H9 (cell line): ENCODE data around the gene KHNYN. TPM values are rescaled to one million over a fixed set of nuclear protein-coding genes. Genes with fewer than 3 reads are reported as not detected.

ENCODE experiments used
- DNase-seq: peaks from one replicate; pipeline ENCODE4 v3.0.0-alpha.2; 2017
- H2AFZ ChIP-seq: one replicate; pipeline ENCODE4 v1.6.1; 2013; ENCODE audit warnings: mild to moderate bottlenecking, low read length, control low read depth, moderate library complexity
- H2AK5ac ChIP-seq: 2 replicates; pipeline ENCODE4 v1.6.1; 2013; ENCODE audit warnings: low read length, control low read depth, mixed read lengths; ENCODE audit not compliant: insufficient read length
- H2BK120ac ChIP-seq: one replicate; pipeline ENCODE4 v1.6.1; 2013; ENCODE audit warnings: low read depth, mild to moderate bottlenecking, low read length, control low read depth, inconsistent platforms; ENCODE audit not compliant: poor library complexity, severe bottlenecking
- H2BK12ac ChIP-seq: 2 replicates; pipeline ENCODE4 v1.6.1; 2013; ENCODE audit warnings: low read length, control low read depth, mixed read lengths, low read depth; ENCODE audit not compliant: insufficient read length
- H2BK15ac ChIP-seq: 2 replicates; pipeline ENCODE4 v1.6.1; 2013; ENCODE audit warnings: low read depth, low read length, control low read depth
- H2BK20ac ChIP-seq: one replicate; pipeline ENCODE4 v1.6.1; 2013; ENCODE audit warnings: low read depth, mild to moderate bottlenecking, low read length, control low read depth, inconsistent platforms; ENCODE audit not compliant: poor library complexity, severe bottlenecking
- H2BK5ac ChIP-seq: 2 replicates; pipeline ENCODE4 v1.6.1; 2013; ENCODE audit warnings: low read length, control low read depth, mixed read lengths; ENCODE audit not compliant: insufficient read length
- H3K14ac ChIP-seq: 2 replicates; pipeline ENCODE4 v1.6.1; 2013; ENCODE audit warnings: low read length, control low read depth; ENCODE audit not compliant: insufficient read depth
- H3K18ac ChIP-seq: 2 replicates; pipeline ENCODE4 v1.6.1; 2013; ENCODE audit warnings: low read depth, mild to moderate bottlenecking, mixed read lengths, low read length, control low read depth; ENCODE audit not compliant: insufficient read length
- H3K23ac ChIP-seq: 2 replicates; pipeline ENCODE4 v1.6.1; 2013; ENCODE audit warnings: low read length, control low read depth, mixed read lengths, low read depth; ENCODE audit not compliant: insufficient read length
- H3K23me2 ChIP-seq: 2 replicates; pipeline ENCODE4 v1.6.1; 2013; ENCODE audit warnings: low read depth, mild to moderate bottlenecking, mixed read lengths, low read length, control low read depth; ENCODE audit not compliant: insufficient read length, poor library complexity, severe bottlenecking
- H3K27ac ChIP-seq: 2 replicates; pipeline ENCODE4 v1.5.1; 2013; ENCODE audit warnings: low read length, control low read depth, mixed read lengths, low read depth; ENCODE audit not compliant: insufficient read length
- H3K27me3 ChIP-seq: 2 replicates; pipeline ENCODE4 v1.6.1; 2013; ENCODE audit warnings: low read length, control low read depth, inconsistent platforms; ENCODE audit not compliant: insufficient read depth
- H3K4ac ChIP-seq: 2 replicates; pipeline ENCODE4 v1.6.1; 2013; ENCODE audit warnings: low read depth, mild to moderate bottlenecking, control low read depth, inconsistent platforms, low read length, moderate library complexity
- H3K4me1 ChIP-seq: 2 replicates; pipeline ENCODE4 v1.6.1; 2013; ENCODE audit warnings: low read length, control low read depth, inconsistent platforms; ENCODE audit not compliant: insufficient read depth
- H3K4me2 ChIP-seq: 2 replicates; pipeline ENCODE4 v1.6.1; 2013; ENCODE audit warnings: low read length, control low read depth, mixed read lengths; ENCODE audit not compliant: insufficient read length, insufficient read depth
- H3K56ac ChIP-seq: 2 replicates; pipeline ENCODE4 v1.6.1; 2013; ENCODE audit warnings: low read depth, mild to moderate bottlenecking, mixed read lengths, low read length, control low read depth; ENCODE audit not compliant: insufficient read length
- H3K79me1 ChIP-seq: 2 replicates; pipeline ENCODE4 v1.6.1; 2013; ENCODE audit warnings: low read depth, mild to moderate bottlenecking, moderate library complexity, low read length, control low read depth, inconsistent platforms; ENCODE audit not compliant: insufficient read depth, poor library complexity, severe bottlenecking
- H3K79me2 ChIP-seq: 2 replicates; pipeline ENCODE4 v1.6.1; 2013; ENCODE audit warnings: low read length, control low read depth, inconsistent platforms; ENCODE audit not compliant: insufficient read depth
- H3K9ac ChIP-seq: 2 replicates; pipeline ENCODE4 v1.6.1; 2013; ENCODE audit warnings: low read length, control low read depth, mixed read lengths; ENCODE audit not compliant: insufficient read length; ENCODE audit errors: extremely low read depth
- H3K9me3 ChIP-seq: one replicate; pipeline ENCODE4 v1.6.1; 2013; ENCODE audit warnings: low read depth, low read length, inconsistent platforms; ENCODE audit not compliant: control insufficient read depth
- H3T11ph ChIP-seq: one replicate; pipeline ENCODE4 v1.6.1; 2013; ENCODE audit warnings: mild to moderate bottlenecking, low read length, control low read depth, inconsistent platforms
- H4K20me1 ChIP-seq: one replicate; pipeline ENCODE4 v1.6.1; 2013; ENCODE audit not compliant: control insufficient read depth, insufficient read length, insufficient read depth
- H4K5ac ChIP-seq: 2 replicates; pipeline ENCODE4 v1.6.1; 2013; ENCODE audit warnings: low read depth, mild to moderate bottlenecking, mixed read lengths, low read length, control low read depth; ENCODE audit not compliant: insufficient read length
- H4K8ac ChIP-seq: replicated peaks from 2 replicates; pipeline ENCODE4 v1.6.1; 2013; ENCODE audit warnings: low read length, control low read depth, mixed read lengths, low read depth; ENCODE audit not compliant: insufficient read length
- H4K91ac ChIP-seq: 2 replicates; pipeline ENCODE4 v1.6.1; 2013; ENCODE audit warnings: low read depth, mild to moderate bottlenecking, moderate library complexity, mixed read lengths, low read length, control low read depth; ENCODE audit not compliant: insufficient read length
- H3K27ac Mint-ChIP-seq, 3 experiments: 2 replicates in 2 of 3; 3 replicates in 1 of 3; pipeline ENCODE4 v1.8.0; 2020 to 2021; ENCODE audit warnings: mixed read lengths in 3 of 3, mild to moderate bottlenecking in 1 of 3, moderate library complexity in 1 of 3
- H3K27me3 Mint-ChIP-seq: 2 replicates; pipeline ENCODE4 v1.8.0; 2021; ENCODE audit warnings: low read depth, mild to moderate bottlenecking, moderate library complexity, mixed read lengths
- H3K36me3 Mint-ChIP-seq, 3 experiments: 2 replicates in 2 of 3; 3 replicates in 1 of 3; pipeline ENCODE4 v1.8.0; 2020 to 2021; ENCODE audit warnings: low read depth in 3 of 3, mixed read lengths in 3 of 3; ENCODE audit not compliant: insufficient read depth in 1 of 3
- H3K4me1 Mint-ChIP-seq, 2 experiments: 2 replicates each; pipeline ENCODE4 v1.8.0; 2020; ENCODE audit warnings: mixed read lengths in 2 of 2
- H3K4me3 Mint-ChIP-seq, 2 experiments: 2 replicates in 1 of 2; 3 replicates in 1 of 2; pipeline ENCODE4 v1.8.0; 2020 to 2021; ENCODE audit warnings: mild to moderate bottlenecking in 2 of 2, mixed read lengths in 2 of 2, moderate library complexity in 1 of 2
- H3K9me3 Mint-ChIP-seq, 2 experiments: 2 replicates in 1 of 2; 3 replicates in 1 of 2; pipeline ENCODE4 v1.8.0; 2020; ENCODE audit warnings: mild to moderate bottlenecking in 2 of 2, mixed read lengths in 2 of 2, moderate library complexity in 1 of 2
- CTCF ChIP-seq: fragments of 200-600 bp; sonication (generic); conservative IDR thresholded peaks from 3 replicates; pipeline ENCODE4 v1.8.0; 2021; ENCODE audit warnings: antibody characterized with exemption, mild to moderate bottlenecking
- WGBS: extraction: QIAGEN DNeasy Blood & Tissue Kit; methylation state at CpG from one replicate; pipeline ENCODE4 v1.1.7; 2013; ENCODE audit warnings: missing lambda C conversion rate, low lambda C conversion rate, mixed read lengths; ENCODE audit not compliant: insufficient read length; ENCODE audit errors: extremely low coverage; 5-methylcytosine and 5-hydroxymethylcytosine counted together
- total RNA-seq: library from RNA; stranded (reverse); gene quantifications from 2 replicates; pipeline ENCODE4 v1.2.1, GENCODE V29; 2021

Gene KHNYN
- total RNA-seq, 1 experiment from 2014 or later: 30.0 TPM

GRCh38 chr14:24406416-24406815, 23.3 kb upstream of the KHNYN start:
- Mint-ChIP-seq H3K36me3 (peaks cover 0 to 12% (median 4%) of the 10 kb centered on the region in 3 experiments; a peak in 3 of 7 replicates), H3K27ac (peak overlapping the region in 1 of 3 experiments; percentile 61; a peak in 1 of 7 replicates), H3K9me3 (no peaks in the 10 kb centered on the region), H3K27me3 (no peaks in the 10 kb centered on the region), H3K4me1 (peaks cover 27 to 33% of the 10 kb centered on the region in 2 experiments), H3K4me3 (no peak overlapping the region)
- Histone ChIP-seq H3K4me2 (no peak overlapping the region), H2BK120ac (no peak overlapping the region), H3K23ac (no peak overlapping the region), H3K27ac (no peak overlapping the region), H3K79me2 (no peaks in the 10 kb centered on the region), H2BK5ac (no peak overlapping the region), H4K91ac (no peak overlapping the region), H3K18ac (no peak overlapping the region), H3K9ac (no peak overlapping the region), H4K20me1 (no peaks in the 10 kb centered on the region), H2BK20ac (no peak overlapping the region), H4K8ac (no peak overlapping the region), H2BK15ac (no peak overlapping the region), H3K14ac (no peak overlapping the region), H3K9me3 (no peaks in the 10 kb centered on the region), H3T11ph (no peak overlapping the region), H4K5ac (no peak overlapping the region), H2BK12ac (no peak overlapping the region), H3K27me3 (no peaks in the 10 kb centered on the region), H3K79me1 (no peaks in the 10 kb centered on the region), H2AK5ac (no peak overlapping the region), H3K56ac (no peak overlapping the region), H3K4me1 (no peaks in the 10 kb centered on the region), H3K4ac (no peak overlapping the region), H3K23me2 (no peaks in the 10 kb centered on the region), H2AFZ (no peak overlapping the region)
- DNase-seq: peak; percentile 8
- WGBS: no CpG with 5 or more reads among the region's 6 CpGs
- TF ChIP-seq CTCF: no peak
